VCaP (cell line): Measurements from ENCODE around the gene ARL5A.

ENCODE experiments used
- H3K27ac ChIP-seq: fragments of 450-650 bp; 2 replicates; pipeline ENCODE4 v1.5.1; 2017
- CTCF ChIP-seq: fragments of 450-650 bp; conservative IDR thresholded peaks from 2 replicates; pipeline ENCODE4 v1.5.1; 2017; ENCODE audit warnings: mild to moderate bottlenecking, moderate library complexity

Gene ARL5A

DNA sequence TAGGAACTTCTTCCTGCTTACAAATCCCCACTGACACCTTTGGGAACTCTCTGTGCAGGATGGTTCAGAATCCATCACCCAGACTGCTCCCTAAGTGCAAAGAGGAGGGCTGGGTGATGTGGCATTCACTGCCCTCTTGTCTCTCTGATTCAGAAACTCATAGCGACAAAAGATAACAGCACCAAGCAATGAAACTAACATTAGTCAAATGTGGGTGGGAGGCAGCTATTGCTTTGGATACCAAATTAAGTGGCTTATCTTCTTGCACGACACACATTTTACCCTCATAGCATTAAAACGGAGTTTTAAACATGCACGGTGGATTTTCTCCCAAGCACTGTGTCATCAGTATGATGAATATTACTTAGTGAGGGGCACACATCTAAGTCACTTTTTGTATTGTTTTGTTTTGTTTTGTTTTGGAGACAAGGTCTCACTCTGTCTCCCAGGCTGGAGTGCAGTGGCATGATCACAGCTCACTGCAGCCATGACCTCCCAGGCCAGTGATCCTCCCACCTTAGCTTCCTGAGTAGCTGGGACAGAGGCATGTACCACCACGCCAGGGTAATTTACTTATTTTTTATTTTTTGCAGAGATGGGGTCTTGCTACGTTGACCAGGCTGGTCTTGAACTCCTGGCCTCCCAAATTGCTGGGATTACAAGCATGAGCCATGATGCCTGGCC is 53.0 kb downstream of the ARL5A start:
- TF ChIP-seq CTCF = no peak
- peak overlapping the region; percentile 72 for H3K27ac ChIP-seq

- peak overlapping the region; percentile 72 for H3K27ac ChIP-seq
- no peak for TF ChIP-seq CTCF
These were observed 53.7 kb downstream of the ARL5A start for GRCh38 chr2:151774506-151774905.

- TF ChIP-seq CTCF = no peak
- H3K27ac ChIP-seq = no peak overlapping the region
These were observed 56.4 kb downstream of the ARL5A start for GRCh38 chr2:151771599-151772358.

- no peak overlapping the region for H3K27ac ChIP-seq
- TF ChIP-seq CTCF = no peak
These were observed 57.2 kb downstream of the ARL5A start for GRCh38 chr2:151770995-151771394.

DNA sequence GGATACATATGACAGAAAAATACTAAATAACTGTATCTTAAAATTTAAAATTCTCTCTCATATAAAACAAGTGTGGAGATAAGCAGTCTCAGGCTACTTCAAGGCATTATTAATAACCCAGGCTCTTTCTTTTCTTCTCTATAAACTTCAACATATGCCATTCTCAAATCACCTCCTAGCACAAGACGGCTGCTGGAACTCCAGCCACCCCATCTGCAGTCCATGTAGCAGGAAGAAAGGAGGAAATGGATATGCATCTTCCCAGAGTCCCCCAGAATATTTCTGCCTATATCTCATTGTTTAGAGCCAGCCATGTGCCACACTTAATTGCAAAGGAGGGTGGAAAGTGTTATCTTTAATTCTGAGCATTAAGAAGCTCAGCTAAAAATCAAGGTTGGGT is 58.6 kb downstream of the ARL5A start:
- no peak for TF ChIP-seq CTCF

DNA sequence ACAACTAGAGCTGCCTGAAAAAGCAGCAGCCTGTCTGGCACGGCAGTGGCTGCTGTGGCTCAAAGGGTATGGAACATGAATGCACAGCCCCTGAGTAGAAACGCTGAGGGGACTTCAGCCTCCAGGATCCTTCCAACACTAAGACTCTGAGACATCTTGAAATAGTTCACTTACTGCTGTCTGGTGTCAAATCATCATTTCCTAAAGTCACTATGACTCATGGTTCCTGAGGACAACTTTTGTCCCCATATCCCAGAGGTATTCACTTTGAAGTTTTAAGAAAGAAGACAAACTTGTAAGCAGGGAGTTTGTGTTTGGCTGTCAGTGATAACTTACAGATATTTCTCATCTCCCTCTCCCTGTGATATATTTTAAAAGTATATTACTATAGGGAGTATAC is 60.7 kb downstream of the ARL5A start:
- peak overlapping the region; percentile 86 for H3K27ac ChIP-seq
- no peak for TF ChIP-seq CTCF

More for the DNA sequence above, 58.6 kb downstream of the ARL5A start:
- no peak overlapping the region for H3K27ac ChIP-seq

DNA sequence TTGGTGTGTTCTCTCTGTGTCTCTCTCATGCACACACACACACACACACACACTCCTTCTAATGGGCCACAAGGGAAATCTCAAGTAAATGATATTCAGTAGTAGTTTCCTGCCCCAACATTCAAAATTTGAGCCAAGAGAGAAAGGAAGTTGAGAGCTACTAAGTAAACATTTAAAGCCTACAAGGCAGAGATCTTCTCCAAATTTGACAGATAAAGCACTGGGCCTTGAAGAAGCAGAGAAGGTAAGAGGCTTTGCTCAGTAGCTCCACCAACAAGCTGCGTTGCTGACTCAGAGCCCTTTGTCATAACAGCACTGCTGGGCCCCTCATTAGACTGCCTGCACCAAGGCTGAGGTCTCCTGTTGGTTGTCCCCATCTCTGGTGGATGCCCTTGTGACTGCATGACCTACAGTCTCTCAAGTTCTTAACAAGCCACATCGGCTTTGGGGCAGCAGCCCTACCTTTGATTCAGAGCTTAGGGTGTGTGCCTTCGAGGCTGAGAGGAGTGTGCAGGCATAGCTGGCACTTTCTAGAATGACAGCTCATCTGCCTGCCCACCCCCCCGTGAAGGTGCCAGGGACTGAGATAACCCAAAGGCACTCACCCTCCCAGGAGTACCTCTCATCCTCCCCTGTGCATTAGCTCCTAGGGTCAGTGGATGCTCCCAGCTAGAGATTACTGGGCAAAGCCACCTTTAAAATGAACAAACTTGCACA is 61.6 kb downstream of the ARL5A start:
- peak overlapping the region; percentile 86 for H3K27ac ChIP-seq
- TF ChIP-seq CTCF = no peak
